Neural progenitor cell (in vitro differentiated cells): Measurements from ENCODE around the gene ABCD3. TPM values are rescaled to one million over a fixed set of nuclear protein-coding genes. Genes with fewer than 3 reads are reported as not detected.

Experiments
- DNase-seq: peaks from one replicate; pipeline ENCODE4 v3.0.0-alpha.2; 2016; ENCODE audit warnings: low spot score
- H2AFZ ChIP-seq: fragments of 200-600 bp; sonication (generic); replicated peaks from 2 replicates; pipeline ENCODE4 v1.6.1; 2016; ENCODE audit warnings: antibody characterized with exemption
- H3F3A ChIP-seq: fragments of 200-600 bp; sonication (generic); 2 replicates; pipeline ENCODE4 v1.6.1; 2016; ENCODE audit warnings: antibody characterized with exemption, low read depth
- H3K27ac ChIP-seq: fragments of 200-600 bp; sonication (generic); 2 replicates; pipeline ENCODE4 v1.5.1; 2016; ENCODE audit warnings: mild to moderate bottlenecking
- H3K27me3 ChIP-seq: fragments of 200-600 bp; sonication (generic); 2 replicates; pipeline ENCODE4 v1.6.1; 2016; ENCODE audit warnings: mild to moderate bottlenecking, moderate library complexity
- H3K36me3 ChIP-seq: fragments of 200-600 bp; sonication (generic); 2 replicates; pipeline ENCODE4 v1.5.1; 2016
- H3K4me1 ChIP-seq: fragments of 200-600 bp; sonication (generic); 2 replicates; pipeline ENCODE4 v1.6.1; 2016; ENCODE audit warnings: mixed run types
- H3K4me2 ChIP-seq: fragments of 200-600 bp; sonication (generic); 2 replicates; pipeline ENCODE4 v1.6.1; 2016
- H3K4me3 ChIP-seq: fragments of 200-600 bp; sonication (generic); 2 replicates; pipeline ENCODE4 v1.5.1; 2016
- H3K79me2 ChIP-seq: fragments of 200-600 bp; sonication (generic); 2 replicates; pipeline ENCODE4 v1.6.1; 2016; ENCODE audit warnings: low read depth
- H3K9ac ChIP-seq: fragments of 200-600 bp; sonication (generic); 2 replicates; pipeline ENCODE4 v1.6.1; 2016
- H3K9me3 ChIP-seq: fragments of 200-600 bp; sonication (generic); 2 replicates; pipeline ENCODE4 v1.5.1; 2016; ENCODE audit warnings: low read depth
- H4K20me1 ChIP-seq: fragments of 200-600 bp; sonication (generic); 2 replicates; pipeline ENCODE4 v1.6.1; 2016; ENCODE audit warnings: low read depth
- H3K27ac Mint-ChIP-seq: 3 replicates; pipeline ENCODE4 v1.8.0; 2021; ENCODE audit warnings: mixed read lengths
- H3K27me3 Mint-ChIP-seq: 2 replicates; pipeline ENCODE4 v1.8.0; 2022; ENCODE audit warnings: low read depth, mild to moderate bottlenecking, inconsistent platforms, moderate library complexity, mixed read lengths; ENCODE audit not compliant: insufficient read depth
- H3K36me3 Mint-ChIP-seq: 3 replicates; pipeline ENCODE4 v1.8.0; 2021; ENCODE audit warnings: mixed read lengths
- H3K4me1 Mint-ChIP-seq: 3 replicates; pipeline ENCODE4 v1.8.0; 2021; ENCODE audit warnings: mixed read lengths
- H3K4me3 Mint-ChIP-seq: 3 replicates; pipeline ENCODE4 v1.8.0; 2021; ENCODE audit warnings: mild to moderate bottlenecking, moderate library complexity, mixed read lengths
- H3K9me3 Mint-ChIP-seq: 3 replicates; pipeline ENCODE4 v1.8.0; 2020; ENCODE audit warnings: mixed read lengths
- EZH2 ChIP-seq: fragments of 200-600 bp; sonication (generic); IDR thresholded peaks from 2 replicates; pipeline ENCODE4 v1.6.1; 2017; ENCODE audit warnings: antibody characterized with exemption, mild to moderate bottlenecking, moderate library complexity
- EZH2phosphoT487 ChIP-seq: fragments of 200-600 bp; sonication (generic); IDR thresholded peaks from 2 replicates; pipeline ENCODE4 v1.6.1; 2017; ENCODE audit warnings: antibody characterized with exemption
- total RNA-seq: library from RNA; depleted of rRNA; stranded (reverse); fragments of >200 nt; gene quantifications from 2 replicates; pipeline ENCODE4 v1.2.3, GENCODE V29; 2015; ENCODE audit warnings: low replicate concordance
- TF ChIP-seq, protein P1 (sequence below): fragments of 200-600 bp; sonication (generic); IDR thresholded peaks from 2 replicates; pipeline ENCODE4 v1.5.1; 2017; ENCODE audit warnings: antibody characterized with exemption, mild to moderate bottlenecking

Gene ABCD3
- total RNA-seq, 1 donor from 2014 or later: 45.1 TPM

DNA sequence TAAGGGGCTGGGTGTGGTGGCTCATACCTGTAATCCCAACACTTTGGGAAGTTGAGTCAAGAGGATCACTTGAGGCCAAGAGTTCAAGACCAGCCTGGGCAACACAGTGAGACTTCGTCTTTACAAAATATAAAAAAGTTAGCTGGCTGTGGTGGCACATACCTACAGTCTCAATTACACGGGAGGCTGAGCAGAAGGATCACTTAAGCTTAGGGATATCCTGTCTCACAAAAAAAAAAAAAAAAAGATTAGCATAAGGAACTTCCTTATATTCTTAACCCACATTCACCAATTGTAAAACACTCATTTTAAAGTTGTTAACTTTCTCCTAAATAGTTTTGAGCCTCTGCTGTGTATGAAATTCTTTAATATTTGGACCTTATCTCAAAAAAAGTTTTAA, 53.1 kb downstream of the ABCD3 start:
- H3K9ac ChIP-seq: no peak overlapping the region
- Mint-ChIP-seq H3K36me3 (peaks cover 11% of the 10 kb centered on the region), H3K4me3 (no peak overlapping the region), H3K4me1 (no peaks in the 10 kb centered on the region), H3K9me3 (no peaks in the 10 kb centered on the region), H3K27ac (no peak overlapping the region), H3K27me3 (no peaks in the 10 kb centered on the region)
- H3K4me2 ChIP-seq: no peak overlapping the region
- TF ChIP-seq, protein P1, sequence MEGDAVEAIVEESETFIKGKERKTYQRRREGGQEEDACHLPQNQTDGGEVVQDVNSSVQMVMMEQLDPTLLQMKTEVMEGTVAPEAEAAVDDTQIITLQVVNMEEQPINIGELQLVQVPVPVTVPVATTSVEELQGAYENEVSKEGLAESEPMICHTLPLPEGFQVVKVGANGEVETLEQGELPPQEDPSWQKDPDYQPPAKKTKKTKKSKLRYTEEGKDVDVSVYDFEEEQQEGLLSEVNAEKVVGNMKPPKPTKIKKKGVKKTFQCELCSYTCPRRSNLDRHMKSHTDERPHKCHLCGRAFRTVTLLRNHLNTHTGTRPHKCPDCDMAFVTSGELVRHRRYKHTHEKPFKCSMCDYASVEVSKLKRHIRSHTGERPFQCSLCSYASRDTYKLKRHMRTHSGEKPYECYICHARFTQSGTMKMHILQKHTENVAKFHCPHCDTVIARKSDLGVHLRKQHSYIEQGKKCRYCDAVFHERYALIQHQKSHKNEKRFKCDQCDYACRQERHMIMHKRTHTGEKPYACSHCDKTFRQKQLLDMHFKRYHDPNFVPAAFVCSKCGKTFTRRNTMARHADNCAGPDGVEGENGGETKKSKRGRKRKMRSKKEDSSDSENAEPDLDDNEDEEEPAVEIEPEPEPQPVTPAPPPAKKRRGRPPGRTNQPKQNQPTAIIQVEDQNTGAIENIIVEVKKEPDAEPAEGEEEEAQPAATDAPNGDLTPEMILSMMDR: no peak
- no peak for TF ChIP-seq EZH2phosphoT487
- no peak for TF ChIP-seq EZH2
- H3K4me1 ChIP-seq: no peaks in the 10 kb centered on the region
- no peaks in the 10 kb centered on the region for H4K20me1 ChIP-seq
- no peaks in the 10 kb centered on the region for H3K9me3 ChIP-seq
- H3K36me3 ChIP-seq: peaks cover 3% of the 10 kb centered on the region
- no peak overlapping the region for H3K27ac ChIP-seq
- no peak overlapping the region for H2AFZ ChIP-seq
- H3F3A ChIP-seq: no peaks in the 10 kb centered on the region
- H3K27me3 ChIP-seq: no peaks in the 10 kb centered on the region
- DNase-seq: no peak
- H3K79me2 ChIP-seq: no peaks in the 10 kb centered on the region
- H3K4me3 ChIP-seq: no peak overlapping the region

DNA sequence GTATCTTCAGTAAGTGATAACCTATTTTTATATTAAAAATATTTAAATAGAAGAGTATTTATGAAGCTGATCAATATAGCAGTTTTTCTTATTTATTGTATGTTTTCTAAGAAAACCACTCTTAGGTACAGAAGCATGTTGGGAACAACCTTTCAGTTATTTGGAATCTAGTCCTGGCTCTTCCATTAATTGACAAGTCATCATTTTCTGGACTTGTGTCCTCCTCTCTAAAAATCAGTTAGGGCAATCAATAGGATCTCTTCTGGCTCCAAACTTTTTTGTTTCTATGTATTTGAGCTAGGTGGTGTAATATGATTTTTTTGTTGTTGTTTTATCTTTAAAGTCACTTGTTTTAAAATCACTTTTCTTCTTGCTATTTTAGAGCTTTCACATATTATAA, 57.0 kb downstream of the ABCD3 start:
- no peak for DNase-seq
- Mint-ChIP-seq H3K4me3 (no peak overlapping the region), H3K36me3 (peaks cover 6% of the 10 kb centered on the region), H3K4me1 (no peaks in the 10 kb centered on the region), H3K27me3 (no peaks in the 10 kb centered on the region), H3K27ac (no peak overlapping the region), H3K9me3 (no peaks in the 10 kb centered on the region)
- H3K27ac ChIP-seq: no peak overlapping the region
- no peaks in the 10 kb centered on the region for H3K9me3 ChIP-seq
- no peaks in the 10 kb centered on the region for H3K79me2 ChIP-seq
- no peaks in the 10 kb centered on the region for H3K27me3 ChIP-seq
- no peak overlapping the region for H3K4me2 ChIP-seq
- TF ChIP-seq EZH2: no peak
- TF ChIP-seq, protein P1: no peak
- no peak for TF ChIP-seq EZH2phosphoT487
- H4K20me1 ChIP-seq: no peaks in the 10 kb centered on the region
- H3K4me1 ChIP-seq: no peaks in the 10 kb centered on the region
- no peak overlapping the region for H3K4me3 ChIP-seq
- H2AFZ ChIP-seq: no peak overlapping the region
- H3F3A ChIP-seq: no peaks in the 10 kb centered on the region
- H3K36me3 ChIP-seq: no peaks in the 10 kb centered on the region
- no peak overlapping the region for H3K9ac ChIP-seq

DNA sequence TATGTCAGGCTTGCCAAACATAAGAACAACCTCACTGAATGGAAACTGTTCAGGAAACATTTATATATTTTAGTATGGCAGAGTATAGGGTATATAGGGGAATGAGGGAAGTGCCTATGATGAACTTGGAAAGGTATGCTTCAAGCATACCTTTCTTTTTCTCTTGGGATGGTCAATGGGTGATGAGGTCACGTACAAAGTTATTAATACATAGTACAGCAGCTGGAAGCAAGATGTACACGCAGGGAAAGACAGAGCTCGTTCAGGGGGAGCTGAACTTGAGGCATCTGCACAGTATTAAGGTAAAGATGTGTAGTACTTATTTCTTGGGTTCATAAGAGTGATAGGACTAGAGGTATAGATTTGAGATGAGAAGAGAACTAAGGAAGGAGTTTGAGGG, 61.5 kb downstream of the ABCD3 start:
- TF ChIP-seq, protein P1: no peak
- TF ChIP-seq EZH2 (no peak), EZH2phosphoT487 (no peak)
- Mint-ChIP-seq H3K27me3 (no peaks in the 10 kb centered on the region), H3K36me3 (peaks cover 6% of the 10 kb centered on the region), H3K4me1 (peaks cover 5% of the 10 kb centered on the region), H3K9me3 (no peaks in the 10 kb centered on the region), H3K4me3 (no peak overlapping the region), H3K27ac (no peak overlapping the region)
- no peaks in the 10 kb centered on the region for H3K79me2 ChIP-seq
- no peaks in the 10 kb centered on the region for H3K4me1 ChIP-seq
- H3K4me2 ChIP-seq: no peak overlapping the region
- no peak overlapping the region for H2AFZ ChIP-seq
- H3K9me3 ChIP-seq: no peaks in the 10 kb centered on the region
- H4K20me1 ChIP-seq: no peaks in the 10 kb centered on the region
- no peak for DNase-seq
- no peaks in the 10 kb centered on the region for H3K36me3 ChIP-seq
- no peak overlapping the region for H3K9ac ChIP-seq
- H3F3A ChIP-seq: peaks cover 7% of the 10 kb centered on the region
- H3K4me3 ChIP-seq: no peak overlapping the region
- H3K27me3 ChIP-seq: no peaks in the 10 kb centered on the region
- H3K27ac ChIP-seq: no peak overlapping the region
